Measurements from ENCODE around the gene PAQR4.

DNA sequence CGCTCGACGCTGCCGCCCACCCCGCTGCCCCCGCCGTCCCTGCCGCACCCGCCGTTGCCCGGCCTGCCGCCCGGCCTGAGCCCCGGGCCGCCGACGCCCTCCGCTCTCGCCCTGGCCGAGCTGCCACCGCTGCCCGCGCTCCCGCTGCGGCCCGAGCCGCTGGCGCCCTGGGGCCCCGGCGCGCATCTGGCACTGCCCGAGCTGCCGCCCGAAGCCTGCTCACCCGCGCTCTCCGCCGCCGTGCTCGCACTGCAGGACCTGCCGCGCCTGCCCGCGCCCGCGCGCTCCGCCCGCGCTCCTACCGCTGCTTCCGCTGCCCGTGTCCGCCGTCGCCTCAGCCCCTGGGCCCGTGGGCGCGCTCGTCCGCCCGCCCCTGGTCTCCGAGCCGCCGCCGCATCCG, 35.2 kb downstream of the PAQR4 start:
- TF ChIP-seq CTCF (IDR thresholded peaks at IDR 0.05; ENCODE audit: low read length), result no peak
- no peak for TF ChIP-seq EZH2 (IDR thresholded peaks at IDR 0.05; ENCODE audit: borderline replicate concordance, low read length)

Measured in OCI-LY1 (cell line).